HEK293 (cell line): ENCODE measurements around the gene BCR.

Source experiments
- CTCF ChIA-PET: fragments of 350-600 bp; formaldehyde crosslinking; extraction: SDS; loops from one replicate; lab custom pipeline; 2021; ENCODE audit warnings: antibody characterized with exemption; lab: Yijun Ruan, JAX
- POLR2A ChIA-PET: fragments of 300-600 bp; formaldehyde crosslinking; extraction: SDS; loops from one replicate; lab custom pipeline; 2020; ENCODE audit warnings: antibody characterized with exemption, inconsistent platforms; lab: Yijun Ruan, JAX
- H3K27ac ChIP-seq: fragments of 200-500 bp; sonication (Bioruptor generic); 2 replicates; pipeline ENCODE4 v1.5.1; 2014; ENCODE audit warnings: low read depth, low read length, control low read depth, inconsistent platforms; ENCODE audit errors: extremely low read depth
- H3K36me3 ChIP-seq, 2 experiments: fragments of 200-500 bp in 1 of 2; sonication (Bioruptor generic) in 1 of 2; 1 replicate in 1 of 2; 2 replicates in 1 of 2; pipeline ENCODE4 v1.5.1; 2014 to 2017; ENCODE audit warnings: inconsistent platforms in 2 of 2, low read length in 2 of 2; ENCODE audit not compliant: control insufficient read depth in 2 of 2, insufficient read depth in 1 of 2
- H3K4me1 ChIP-seq: fragments of 200-500 bp; sonication (Bioruptor generic); 2 replicates; pipeline ENCODE4 v1.5.1; 2014; ENCODE audit warnings: mild to moderate bottlenecking, low read length, inconsistent platforms; ENCODE audit not compliant: control insufficient read depth, insufficient read depth
- H3K4me3 ChIP-seq: 2 replicates; pipeline ENCODE4 v1.5.1; 2011; ENCODE audit warnings: low read depth, mild to moderate bottlenecking, control low read depth, low read length, moderate library complexity
- H3K9me3 ChIP-seq: fragments of 200-500 bp; sonication (Bioruptor generic); 2 replicates; pipeline ENCODE4 v1.5.1; 2014; ENCODE audit warnings: low read depth, low read length, inconsistent platforms; ENCODE audit not compliant: control insufficient read depth, insufficient read depth
- GFI1B ChIP-seq: fragments of 450-650 bp; formaldehyde crosslinking; IDR thresholded peaks from 2 replicates; pipeline ENCODE4 v1.5.1; 2016; ENCODE audit warnings: missing biosample characterization, missing genetic modification characterization
- GLIS1 ChIP-seq: fragments of 450-650 bp; formaldehyde crosslinking; IDR thresholded peaks from 2 replicates; pipeline ENCODE4 v1.5.1; 2016; ENCODE audit warnings: missing biosample characterization, missing genetic modification characterization
- KLF16 ChIP-seq: fragments of 450-650 bp; formaldehyde crosslinking; IDR thresholded peaks from 2 replicates; pipeline ENCODE4 v1.5.1; 2017; ENCODE audit warnings: missing biosample characterization, missing genetic modification characterization
- PRDM4 ChIP-seq: fragments of 450-650 bp; formaldehyde crosslinking; IDR thresholded peaks from 2 replicates; pipeline ENCODE4 v1.5.1; 2017; ENCODE audit warnings: missing biosample characterization, missing genetic modification characterization
- SP7 ChIP-seq: fragments of 450-650 bp; formaldehyde crosslinking; IDR thresholded peaks from 2 replicates; pipeline ENCODE4 v1.5.1; 2016; ENCODE audit warnings: missing biosample characterization, missing genetic modification characterization
- WT1 ChIP-seq: fragments of 450-650 bp; formaldehyde crosslinking; IDR thresholded peaks from 2 replicates; pipeline ENCODE4 v1.5.1; 2016; ENCODE audit warnings: missing biosample characterization, missing genetic modification characterization
- ZFHX2 ChIP-seq: fragments of 450-650 bp; formaldehyde crosslinking; conservative IDR thresholded peaks from 2 replicates; pipeline ENCODE4 v1.5.1; 2016; ENCODE audit warnings: missing biosample characterization, missing genetic modification characterization
- ZFP37 ChIP-seq: fragments of 450-650 bp; formaldehyde crosslinking; IDR thresholded peaks from 2 replicates; pipeline ENCODE4 v1.5.1; 2016; ENCODE audit warnings: missing biosample characterization, missing genetic modification characterization
- ZNF121 ChIP-seq: fragments of 450-650 bp; formaldehyde crosslinking; IDR thresholded peaks from 2 replicates; pipeline ENCODE4 v1.5.1; 2016; ENCODE audit warnings: missing biosample characterization, missing genetic modification characterization
- ZNF2 ChIP-seq: fragments of 450-650 bp; formaldehyde crosslinking; IDR thresholded peaks from 2 replicates; pipeline ENCODE4 v1.5.1; 2016; ENCODE audit warnings: missing biosample characterization, missing genetic modification characterization
- ZNF248 ChIP-seq: fragments of 450-650 bp; formaldehyde crosslinking; IDR thresholded peaks from 2 replicates; pipeline ENCODE4 v1.5.1; 2017; ENCODE audit warnings: missing biosample characterization, missing genetic modification characterization
- ZNF398 ChIP-seq: fragments of 450-650 bp; formaldehyde crosslinking; IDR thresholded peaks from 2 replicates; pipeline ENCODE4 v1.5.1; 2017; ENCODE audit warnings: missing biosample characterization, missing genetic modification characterization
- ZNF514 ChIP-seq: fragments of 450-650 bp; formaldehyde crosslinking; IDR thresholded peaks from 2 replicates; pipeline ENCODE4 v1.5.1; 2016; ENCODE audit warnings: missing biosample characterization, missing genetic modification characterization
- ZNF580 ChIP-seq: fragments of 450-650 bp; formaldehyde crosslinking; IDR thresholded peaks from 2 replicates; pipeline ENCODE4 v1.5.1; 2016; ENCODE audit warnings: missing biosample characterization, missing genetic modification characterization
- ZNF623 ChIP-seq: fragments of 450-650 bp; formaldehyde crosslinking; IDR thresholded peaks from 2 replicates; pipeline ENCODE4 v1.5.1; 2016; ENCODE audit warnings: missing biosample characterization, missing genetic modification characterization
- ZNF629 ChIP-seq: fragments of 450-650 bp; formaldehyde crosslinking; IDR thresholded peaks from 2 replicates; pipeline ENCODE4 v1.5.1; 2017; ENCODE audit warnings: missing biosample characterization, missing genetic modification characterization
- ZNF658 ChIP-seq: fragments of 450-650 bp; formaldehyde crosslinking; IDR thresholded peaks from 2 replicates; pipeline ENCODE4; 2016; ENCODE audit warnings: missing biosample characterization, missing genetic modification characterization
- ZNF660 ChIP-seq: fragments of 450-650 bp; IDR thresholded peaks from 2 replicates; pipeline ENCODE4 v1.5.1; 2018; ENCODE audit warnings: missing biosample characterization, mild to moderate bottlenecking, missing genetic modification characterization
- ZNF768 ChIP-seq: fragments of 450-650 bp; formaldehyde crosslinking; IDR thresholded peaks from 2 replicates; pipeline ENCODE4 v1.5.1; 2018; ENCODE audit warnings: missing biosample characterization, mild to moderate bottlenecking, missing genetic modification characterization
- ZNF776 ChIP-seq: fragments of 450-650 bp; formaldehyde crosslinking; IDR thresholded peaks from 2 replicates; pipeline ENCODE4 v1.5.0; 2017; ENCODE audit warnings: missing biosample characterization, missing genetic modification characterization, borderline replicate concordance
- ZNF843 ChIP-seq: fragments of 450-650 bp; formaldehyde crosslinking; IDR thresholded peaks from 2 replicates; pipeline ENCODE4 v1.5.1; 2016; ENCODE audit warnings: missing biosample characterization, missing genetic modification characterization
- ZSCAN23 ChIP-seq: fragments of 450-650 bp; formaldehyde crosslinking; IDR thresholded peaks from 2 replicates; pipeline ENCODE4 v1.5.1; 2016; ENCODE audit warnings: missing biosample characterization, missing genetic modification characterization
- TF ChIP-seq, protein P1 (sequence below): fragments of 450-650 bp; formaldehyde crosslinking; IDR thresholded peaks from 2 replicates; pipeline ENCODE4 v1.5.1; 2016; ENCODE audit warnings: missing biosample characterization, missing genetic modification characterization
- TF ChIP-seq, protein P2 (sequence below): fragments of 450-650 bp; formaldehyde crosslinking; IDR thresholded peaks from 2 replicates; pipeline ENCODE4 v1.5.1; 2016; ENCODE audit warnings: missing biosample characterization, missing genetic modification characterization

The BCR gene

DNA sequence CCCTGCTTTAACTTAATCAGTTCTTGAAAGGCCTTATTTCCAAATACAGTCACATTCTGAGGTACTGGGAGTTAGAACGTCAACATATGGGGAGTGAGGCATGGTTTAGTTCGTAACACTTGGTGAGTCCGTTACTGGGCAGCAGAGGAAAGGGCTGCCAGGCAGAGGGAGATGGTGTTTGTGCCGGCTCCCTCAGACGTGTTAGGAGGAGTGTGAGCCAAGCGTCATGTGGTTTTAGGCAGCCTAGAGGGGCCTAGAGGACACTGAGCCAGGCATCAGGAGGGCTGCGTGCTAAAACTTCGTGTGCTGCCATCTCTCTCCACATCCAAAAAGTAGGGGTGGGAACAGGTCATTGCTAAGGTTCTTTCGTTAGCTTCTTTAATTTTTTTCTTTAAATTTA is 10.2 kb downstream of the BCR start (continued):
- TF ChIP-seq PRDM4 (tag by site-specific recombination), result no peak
- no peak for TF ChIP-seq ZNF2 (tag by site-specific recombination)
- no peak for TF ChIP-seq ZNF248 (tag by site-specific recombination)
- TF ChIP-seq GFI1B (tag by site-specific recombination), result no peak
- TF ChIP-seq ZNF776, result no peak
- no peak for TF ChIP-seq ZNF514 (tag by site-specific recombination)
- no peak for TF ChIP-seq KLF16
- TF ChIP-seq, protein P1, sequence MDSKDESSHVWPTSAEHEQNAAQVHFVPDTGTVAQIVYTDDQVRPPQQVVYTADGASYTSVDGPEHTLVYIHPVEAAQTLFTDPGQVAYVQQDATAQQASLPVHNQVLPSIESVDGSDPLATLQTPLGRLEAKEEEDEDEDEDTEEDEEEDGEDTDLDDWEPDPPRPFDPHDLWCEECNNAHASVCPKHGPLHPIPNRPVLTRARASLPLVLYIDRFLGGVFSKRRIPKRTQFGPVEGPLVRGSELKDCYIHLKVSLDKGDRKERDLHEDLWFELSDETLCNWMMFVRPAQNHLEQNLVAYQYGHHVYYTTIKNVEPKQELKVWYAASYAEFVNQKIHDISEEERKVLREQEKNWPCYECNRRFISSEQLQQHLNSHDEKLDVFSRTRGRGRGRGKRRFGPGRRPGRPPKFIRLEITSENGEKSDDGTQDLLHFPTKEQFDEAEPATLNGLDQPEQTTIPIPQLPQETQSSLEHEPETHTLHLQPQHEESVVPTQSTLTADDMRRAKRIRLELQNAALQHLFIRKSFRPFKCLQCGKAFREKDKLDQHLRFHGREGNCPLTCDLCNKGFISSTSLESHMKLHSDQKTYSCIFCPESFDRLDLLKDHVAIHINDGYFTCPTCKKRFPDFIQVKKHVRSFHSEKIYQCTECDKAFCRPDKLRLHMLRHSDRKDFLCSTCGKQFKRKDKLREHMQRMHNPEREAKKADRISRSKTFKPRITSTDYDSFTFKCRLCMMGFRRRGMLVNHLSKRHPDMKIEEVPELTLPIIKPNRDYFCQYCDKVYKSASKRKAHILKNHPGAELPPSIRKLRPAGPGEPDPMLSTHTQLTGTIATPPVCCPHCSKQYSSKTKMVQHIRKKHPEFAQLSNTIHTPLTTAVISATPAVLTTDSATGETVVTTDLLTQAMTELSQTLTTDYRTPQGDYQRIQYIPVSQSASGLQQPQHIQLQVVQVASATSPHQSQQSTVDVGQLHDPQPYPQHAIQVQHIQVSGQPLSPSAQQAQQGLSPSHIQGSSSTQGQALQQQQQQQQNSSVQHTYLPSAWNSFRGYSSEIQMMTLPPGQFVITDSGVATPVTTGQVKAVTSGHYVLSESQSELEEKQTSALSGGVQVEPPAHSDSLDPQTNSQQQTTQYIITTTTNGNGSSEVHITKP (tag by site-specific recombination), result no peak

GRCh38 chr22:23192133-23192532 is 11.8 kb downstream of the BCR start:
- H3K36me3 ChIP-seq, result peaks cover 0 to 37% of the 10 kb centered on the region in 2 experiments; a peak in 1 of 3 replicates
- no peak overlapping the region for H3K4me3 ChIP-seq
- no peaks in the 10 kb centered on the region; the same call in 1 of the 2 replicates for H3K4me1 ChIP-seq
- TF ChIP-seq GLIS1, result peak; percentile 58
- TF ChIP-seq SP7 (tag by site-specific recombination), result peak; percentile 73
- TF ChIP-seq ZNF398, result peak; percentile 70
- peak; percentile 23; the same call in 1 of the 2 replicates for TF ChIP-seq ZFHX2 (tag by site-specific recombination)
- no peak for TF ChIP-seq ZNF580 (tag by site-specific recombination)
- TF ChIP-seq ZSCAN23 (tag by site-specific recombination), result no peak
- no peak overlapping the region for H3K27ac ChIP-seq
- ChIA-PET CTCF (interaction anchor here (0.7 kb wide), 1 partner anchor 9 kb away, joined by 3 read pairs; no protein-coding TSS in a partner anchor), POLR2A (no interaction called here)
- H3K9me3 ChIP-seq, result no peaks in the 10 kb centered on the region

- CTCF ChIA-PET, result interaction anchor here (0.7 kb wide), 2 partner anchors 9 to 13 kb away, joined by 3 read pairs; no protein-coding TSS in a partner anchor
- peaks cover 0 to 37% of the 10 kb centered on the region in 2 experiments; a peak in 1 of 3 replicates for H3K36me3 ChIP-seq
- POLR2A ChIA-PET, result interaction anchor here (1.5 kb wide), 1 partner anchor 12 kb away, joined by 5 read pairs; the partner anchor contains the start of gene BCR
- no peak overlapping the region for H3K4me3 ChIP-seq
- H3K4me1 ChIP-seq, result no peaks in the 10 kb centered on the region; the same call in 1 of the 2 replicates
- H3K9me3 ChIP-seq, result no peaks in the 10 kb centered on the region
- no peak overlapping the region for H3K27ac ChIP-seq
- no peak for TF ChIP-seq ZNF660 (tag by site-specific recombination)
- no peak for TF ChIP-seq ZNF658
- TF ChIP-seq ZNF121 (tag by site-specific recombination), result no peak
- TF ChIP-seq ZNF843, result no peak
- TF ChIP-seq, protein P2, sequence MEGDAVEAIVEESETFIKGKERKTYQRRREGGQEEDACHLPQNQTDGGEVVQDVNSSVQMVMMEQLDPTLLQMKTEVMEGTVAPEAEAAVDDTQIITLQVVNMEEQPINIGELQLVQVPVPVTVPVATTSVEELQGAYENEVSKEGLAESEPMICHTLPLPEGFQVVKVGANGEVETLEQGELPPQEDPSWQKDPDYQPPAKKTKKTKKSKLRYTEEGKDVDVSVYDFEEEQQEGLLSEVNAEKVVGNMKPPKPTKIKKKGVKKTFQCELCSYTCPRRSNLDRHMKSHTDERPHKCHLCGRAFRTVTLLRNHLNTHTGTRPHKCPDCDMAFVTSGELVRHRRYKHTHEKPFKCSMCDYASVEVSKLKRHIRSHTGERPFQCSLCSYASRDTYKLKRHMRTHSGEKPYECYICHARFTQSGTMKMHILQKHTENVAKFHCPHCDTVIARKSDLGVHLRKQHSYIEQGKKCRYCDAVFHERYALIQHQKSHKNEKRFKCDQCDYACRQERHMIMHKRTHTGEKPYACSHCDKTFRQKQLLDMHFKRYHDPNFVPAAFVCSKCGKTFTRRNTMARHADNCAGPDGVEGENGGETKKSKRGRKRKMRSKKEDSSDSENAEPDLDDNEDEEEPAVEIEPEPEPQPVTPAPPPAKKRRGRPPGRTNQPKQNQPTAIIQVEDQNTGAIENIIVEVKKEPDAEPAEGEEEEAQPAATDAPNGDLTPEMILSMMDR (tag by site-specific recombination), result no peak
- TF ChIP-seq ZNF623 (tag by site-specific recombination), result no peak
- TF ChIP-seq ZNF629 (tag by site-specific recombination), result no peak
- TF ChIP-seq WT1 (tag by site-specific recombination), result no peak
- TF ChIP-seq ZFP37 (tag by site-specific recombination), result no peak
- TF ChIP-seq ZNF768 (tag by site-specific recombination), result no peak
Measured at GRCh38 chr22:23192558-23192957, 12.2 kb downstream of the BCR start.
